ENCODE data around the gene KCNH8. TPM values are rescaled to one million over a fixed set of nuclear protein-coding genes. Genes with fewer than 3 reads are reported as not detected.

The KCNH8 gene
- total and polyA plus RNA-seq, 2 of the 4 experiments (the other 2 are of a cell fraction): not detected

- H2BK15ac ChIP-seq (ENCODE audit: low read depth, low read length): no peak overlapping the region
- H3K27ac ChIP-seq (ENCODE audit: insufficient read depth, low read length): no peak overlapping the region
- H3K9me1 ChIP-seq (ENCODE audit: insufficient read depth, low read length): no peaks in the 10 kb centered on the region
- intact Hi-C loops (cut with micrococcal nuclease) (no loop called here), dilution Hi-C loops (cut with HindIII; ENCODE audit: low sequenced_read_pairs, unreplicated experiment) (no loop called here), in situ Hi-C loops (cut with MboI; ENCODE audit: low sequenced_read_pairs) (no loop called here)
- no peak overlapping the region for H2AK5ac ChIP-seq (ENCODE audit: low read depth, low read length)
- no peak overlapping the region for H2AFZ ChIP-seq (replicated peaks; ENCODE audit: low read length, poor library complexity)
- H3K4me1 ChIP-seq (ENCODE audit: control insufficient read depth, insufficient read depth, low read length): no peaks in the 10 kb centered on the region
- CTCF ChIA-PET: no interaction called here
- no peak for TF ChIP-seq MAFK (IDR thresholded peaks at IDR 0.05; ENCODE audit: low read depth, low read length)
- no peak for TF ChIP-seq RCOR1 (IDR thresholded peaks at IDR 0.05; ENCODE audit: insufficient replicate concordance, low read length)
- no peak for TF ChIP-seq BHLHE40 (IDR thresholded peaks at IDR 0.05; ENCODE audit: low read depth, low read length)
- TF ChIP-seq POLR2A (IDR thresholded peaks at IDR 0.05; ENCODE audit: low read depth, low read length): no peak
- TF ChIP-seq, protein P1, sequence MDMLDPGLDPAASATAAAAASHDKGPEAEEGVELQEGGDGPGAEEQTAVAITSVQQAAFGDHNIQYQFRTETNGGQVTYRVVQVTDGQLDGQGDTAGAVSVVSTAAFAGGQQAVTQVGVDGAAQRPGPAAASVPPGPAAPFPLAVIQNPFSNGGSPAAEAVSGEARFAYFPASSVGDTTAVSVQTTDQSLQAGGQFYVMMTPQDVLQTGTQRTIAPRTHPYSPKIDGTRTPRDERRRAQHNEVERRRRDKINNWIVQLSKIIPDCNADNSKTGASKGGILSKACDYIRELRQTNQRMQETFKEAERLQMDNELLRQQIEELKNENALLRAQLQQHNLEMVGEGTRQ (IDR thresholded peaks at IDR 0.05; ENCODE audit: low read depth, low read length): no peak
- TF ChIP-seq RAD21 (IDR thresholded peaks at IDR 0.05; ENCODE audit: low read length): no peak
- no peak for TF ChIP-seq MXI1 (IDR thresholded peaks at IDR 0.05; ENCODE audit: borderline replicate concordance, low read depth, low read length)
- TF ChIP-seq CEBPB (IDR thresholded peaks at IDR 0.05; ENCODE audit: low read depth, low read length): no peak
- TF ChIP-seq, protein P2, sequence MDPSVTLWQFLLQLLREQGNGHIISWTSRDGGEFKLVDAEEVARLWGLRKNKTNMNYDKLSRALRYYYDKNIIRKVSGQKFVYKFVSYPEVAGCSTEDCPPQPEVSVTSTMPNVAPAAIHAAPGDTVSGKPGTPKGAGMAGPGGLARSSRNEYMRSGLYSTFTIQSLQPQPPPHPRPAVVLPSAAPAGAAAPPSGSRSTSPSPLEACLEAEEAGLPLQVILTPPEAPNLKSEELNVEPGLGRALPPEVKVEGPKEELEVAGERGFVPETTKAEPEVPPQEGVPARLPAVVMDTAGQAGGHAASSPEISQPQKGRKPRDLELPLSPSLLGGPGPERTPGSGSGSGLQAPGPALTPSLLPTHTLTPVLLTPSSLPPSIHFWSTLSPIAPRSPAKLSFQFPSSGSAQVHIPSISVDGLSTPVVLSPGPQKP (IDR thresholded peaks at IDR 0.05; ENCODE audit: borderline replicate concordance, low read depth, low read length): no peak
- TF ChIP-seq, protein P3, sequence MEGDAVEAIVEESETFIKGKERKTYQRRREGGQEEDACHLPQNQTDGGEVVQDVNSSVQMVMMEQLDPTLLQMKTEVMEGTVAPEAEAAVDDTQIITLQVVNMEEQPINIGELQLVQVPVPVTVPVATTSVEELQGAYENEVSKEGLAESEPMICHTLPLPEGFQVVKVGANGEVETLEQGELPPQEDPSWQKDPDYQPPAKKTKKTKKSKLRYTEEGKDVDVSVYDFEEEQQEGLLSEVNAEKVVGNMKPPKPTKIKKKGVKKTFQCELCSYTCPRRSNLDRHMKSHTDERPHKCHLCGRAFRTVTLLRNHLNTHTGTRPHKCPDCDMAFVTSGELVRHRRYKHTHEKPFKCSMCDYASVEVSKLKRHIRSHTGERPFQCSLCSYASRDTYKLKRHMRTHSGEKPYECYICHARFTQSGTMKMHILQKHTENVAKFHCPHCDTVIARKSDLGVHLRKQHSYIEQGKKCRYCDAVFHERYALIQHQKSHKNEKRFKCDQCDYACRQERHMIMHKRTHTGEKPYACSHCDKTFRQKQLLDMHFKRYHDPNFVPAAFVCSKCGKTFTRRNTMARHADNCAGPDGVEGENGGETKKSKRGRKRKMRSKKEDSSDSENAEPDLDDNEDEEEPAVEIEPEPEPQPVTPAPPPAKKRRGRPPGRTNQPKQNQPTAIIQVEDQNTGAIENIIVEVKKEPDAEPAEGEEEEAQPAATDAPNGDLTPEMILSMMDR (conservative IDR thresholded peaks at IDR 0.05; ENCODE audit: low read depth, low read length): no peak
- no peak for TF ChIP-seq SMC3 (IDR thresholded peaks at IDR 0.05; ENCODE audit: low read depth, low read length)
- TF ChIP-seq RFX5 (IDR thresholded peaks at IDR 0.05; ENCODE audit: low read depth, low read length): no peak
- TF ChIP-seq FOS (IDR thresholded peaks at IDR 0.05; ENCODE audit: low read depth, low read length): no peak
- TF ChIP-seq NFE2L2 (IDR thresholded peaks at IDR 0.05; ENCODE audit: low read depth, low read length): no peak
- no peak for TF ChIP-seq MAZ (IDR thresholded peaks at IDR 0.05; ENCODE audit: borderline replicate concordance, low read depth, low read length)
- TF ChIP-seq CHD1 (IDR thresholded peaks at IDR 0.05; ENCODE audit: low read depth, low read length): no peak
- no peak overlapping the region for H4K8ac ChIP-seq (ENCODE audit: low read depth in 2 of 2, low read length in 2 of 2)
- no peaks in the 10 kb centered on the region for H3K36me3 ChIP-seq (ENCODE audit: control insufficient read depth, insufficient read depth, low read length)
- no TSS peak for BruUV-seq (replicated peaks)
- no peak for DNase-seq
- no peaks in the 10 kb centered on the region for H3K79me1 ChIP-seq (ENCODE audit: low read depth in 1 of 2, low read length in 2 of 2)
- H3K23ac ChIP-seq (ENCODE audit: low read depth, low read length): no peak overlapping the region
- no peak overlapping the region for H2AK9ac ChIP-seq (replicated peaks; ENCODE audit: low read depth, low read length, poor library complexity)
- POLR2A ChIA-PET (ENCODE audit: unreplicated experiment): no interaction called here
- H4K20me1 ChIP-seq (ENCODE audit: insufficient read depth, low read length): no peaks in the 10 kb centered on the region
- H3K4me3 ChIP-seq (ENCODE audit: insufficient read depth, low read depth, low read length): no peak overlapping the region
- no peak overlapping the region for H2BK5ac ChIP-seq (ENCODE audit: low read depth, low read length, poor library complexity, severe bottlenecking)
- H3K56ac ChIP-seq (ENCODE audit: extremely low read depth, insufficient read depth, low read length): no peak overlapping the region
- no peak overlapping the region for H2BK20ac ChIP-seq (ENCODE audit: low read depth, low read length)
- H3K14ac ChIP-seq (replicated peaks; ENCODE audit: low read depth, low read length): no peak overlapping the region
- WGBS, 2 experiments (ENCODE audit: extremely low coverage in 2 of 2, insufficient read length in 1 of 2): no CpG with 5 or more reads among the region's 3 CpGs
- H3K27me3 ChIP-seq (ENCODE audit: control insufficient read depth, insufficient read depth, low read length): no peaks in the 10 kb centered on the region
- peaks cover 2% of the 10 kb centered on the region; the same call in 1 of the 2 replicates for H3K9me3 ChIP-seq (ENCODE audit: control insufficient read depth, insufficient read depth, low read length)
- ATAC-seq (ENCODE audit: low read depth): no peak
- no peak overlapping the region for H4K91ac ChIP-seq (ENCODE audit: insufficient read depth, low read depth, low read length)
- no peak overlapping the region for H3K4me2 ChIP-seq (ENCODE audit: low read depth, low read length)
- H4K5ac ChIP-seq (ENCODE audit: low read depth, low read length): no peak overlapping the region
- H3K9ac ChIP-seq (ENCODE audit: low read depth, low read length): no peak overlapping the region
- no peak overlapping the region for H3K18ac ChIP-seq (ENCODE audit: low read depth, low read length)
- no peak overlapping the region for H2BK120ac ChIP-seq (ENCODE audit: low read depth, low read length)
- no peak overlapping the region for H3K4ac ChIP-seq (ENCODE audit: low read depth, low read length)
These were observed 308.4 kb downstream of the KCNH8 start for GRCh38 chr3:19456738-19457137.
